Thyroid gland (tissue), 4 donors: ENCODE results near the gene EZH1.

Experiments
- POLR2A ChIP-seq, 2 donors: fragments of 450-650 bp; IDR thresholded peaks; one replicate each; pipeline ENCODE4 v1.6.1; 2017; ENCODE audit warnings: antibody characterized with exemption in 2 of 2, mild to moderate bottlenecking in 2 of 2, moderate library complexity in 1 of 2
- TF ChIP-seq, protein P1 (sequence below), 6 experiments: fragments of 200-600 bp in 3 of 6; fragments of 450-650 bp in 3 of 6; sonication (generic) in 3 of 6; IDR thresholded peaks; one replicate each; pipeline ENCODE4 v1.5.1; 2016 to 2019; ENCODE audit warnings: antibody characterized with exemption in 6 of 6, mild to moderate bottlenecking in 2 of 6, inconsistent platforms in 1 of 6, moderate library complexity in 1 of 6

DNA sequence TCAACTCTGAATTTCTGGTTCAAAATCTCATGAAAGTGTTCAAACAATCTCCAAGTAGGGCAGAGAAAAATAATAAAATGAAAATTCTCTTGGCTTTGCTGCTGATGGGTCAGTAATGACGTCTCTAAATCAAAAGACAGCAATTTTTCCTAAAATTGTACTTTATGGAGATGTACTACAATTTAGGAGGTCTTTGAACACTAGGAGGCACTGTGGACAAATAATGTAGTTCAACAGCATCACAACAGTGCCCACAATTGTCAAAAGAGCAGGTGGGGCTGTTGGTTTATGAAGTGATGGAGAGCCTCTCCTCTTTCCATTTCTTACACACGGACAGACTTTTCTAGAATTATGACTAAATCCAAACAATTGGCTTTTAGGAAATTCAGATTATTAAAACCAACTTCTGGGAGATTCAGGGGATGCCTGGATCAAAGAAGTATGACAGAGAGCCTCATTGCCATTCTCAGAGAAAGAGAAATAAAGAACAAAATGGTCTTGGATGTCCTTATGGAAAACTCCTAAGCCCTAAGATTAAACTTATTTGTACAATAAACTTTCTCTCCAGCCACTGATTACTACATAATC, 23.8 kb downstream of the EZH1 start:
- TF ChIP-seq, protein P1, sequence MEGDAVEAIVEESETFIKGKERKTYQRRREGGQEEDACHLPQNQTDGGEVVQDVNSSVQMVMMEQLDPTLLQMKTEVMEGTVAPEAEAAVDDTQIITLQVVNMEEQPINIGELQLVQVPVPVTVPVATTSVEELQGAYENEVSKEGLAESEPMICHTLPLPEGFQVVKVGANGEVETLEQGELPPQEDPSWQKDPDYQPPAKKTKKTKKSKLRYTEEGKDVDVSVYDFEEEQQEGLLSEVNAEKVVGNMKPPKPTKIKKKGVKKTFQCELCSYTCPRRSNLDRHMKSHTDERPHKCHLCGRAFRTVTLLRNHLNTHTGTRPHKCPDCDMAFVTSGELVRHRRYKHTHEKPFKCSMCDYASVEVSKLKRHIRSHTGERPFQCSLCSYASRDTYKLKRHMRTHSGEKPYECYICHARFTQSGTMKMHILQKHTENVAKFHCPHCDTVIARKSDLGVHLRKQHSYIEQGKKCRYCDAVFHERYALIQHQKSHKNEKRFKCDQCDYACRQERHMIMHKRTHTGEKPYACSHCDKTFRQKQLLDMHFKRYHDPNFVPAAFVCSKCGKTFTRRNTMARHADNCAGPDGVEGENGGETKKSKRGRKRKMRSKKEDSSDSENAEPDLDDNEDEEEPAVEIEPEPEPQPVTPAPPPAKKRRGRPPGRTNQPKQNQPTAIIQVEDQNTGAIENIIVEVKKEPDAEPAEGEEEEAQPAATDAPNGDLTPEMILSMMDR (IDR thresholded peaks at IDR 0.05) = peak in 5 of 6 experiments; percentile 46 to 73 (median 68)
- no peak for TF ChIP-seq POLR2A (IDR thresholded peaks at IDR 0.05)
